ENCODE data around the gene SVIL.

Gene SVIL

DNA sequence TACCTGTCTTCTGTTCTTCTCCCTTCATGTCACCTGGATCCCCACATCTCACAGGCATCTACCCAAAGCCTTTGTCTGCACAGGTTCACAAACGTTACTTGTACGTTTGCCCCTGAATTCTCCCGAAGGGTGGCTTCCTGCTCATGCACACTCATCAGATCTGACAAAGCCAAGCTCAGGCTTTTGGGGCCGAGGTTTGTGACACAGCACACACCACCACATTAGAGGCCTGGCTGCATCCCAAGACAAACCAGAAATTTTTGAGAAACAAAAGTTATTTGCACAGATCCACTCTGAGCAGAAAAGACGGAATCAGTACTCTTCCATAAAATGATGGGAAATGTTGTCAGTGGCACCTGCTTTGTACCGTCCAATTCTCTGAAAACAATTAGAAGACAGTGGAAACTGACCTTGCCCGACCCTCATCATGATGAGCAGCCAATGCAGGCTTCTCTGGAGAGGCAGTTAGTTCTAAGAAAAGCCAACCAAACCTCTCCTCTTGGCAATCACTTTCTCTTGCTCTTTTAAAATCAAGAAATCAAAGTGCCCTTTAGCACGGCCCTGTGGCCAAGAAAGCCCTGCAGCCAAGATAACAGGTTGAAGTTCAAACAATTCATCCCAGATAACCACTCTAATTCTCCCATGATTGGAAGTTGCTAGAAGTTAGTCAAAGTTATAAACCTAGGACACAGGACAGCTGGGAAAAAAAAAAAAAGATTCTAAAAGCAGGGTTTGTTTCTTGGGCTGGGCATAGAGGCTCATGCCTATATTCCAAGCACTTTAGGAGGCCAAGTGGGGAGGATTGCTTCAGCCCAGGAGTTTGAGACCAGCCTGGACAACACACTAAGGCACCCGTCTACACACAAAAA lies 13.6 kb upstream of the SVIL start:
- H3K27ac ChIP-seq, result no peak overlapping the region
- TF ChIP-seq ZFX (IDR thresholded peaks at IDR 0.05), result no peak
- TF ChIP-seq, protein P1, sequence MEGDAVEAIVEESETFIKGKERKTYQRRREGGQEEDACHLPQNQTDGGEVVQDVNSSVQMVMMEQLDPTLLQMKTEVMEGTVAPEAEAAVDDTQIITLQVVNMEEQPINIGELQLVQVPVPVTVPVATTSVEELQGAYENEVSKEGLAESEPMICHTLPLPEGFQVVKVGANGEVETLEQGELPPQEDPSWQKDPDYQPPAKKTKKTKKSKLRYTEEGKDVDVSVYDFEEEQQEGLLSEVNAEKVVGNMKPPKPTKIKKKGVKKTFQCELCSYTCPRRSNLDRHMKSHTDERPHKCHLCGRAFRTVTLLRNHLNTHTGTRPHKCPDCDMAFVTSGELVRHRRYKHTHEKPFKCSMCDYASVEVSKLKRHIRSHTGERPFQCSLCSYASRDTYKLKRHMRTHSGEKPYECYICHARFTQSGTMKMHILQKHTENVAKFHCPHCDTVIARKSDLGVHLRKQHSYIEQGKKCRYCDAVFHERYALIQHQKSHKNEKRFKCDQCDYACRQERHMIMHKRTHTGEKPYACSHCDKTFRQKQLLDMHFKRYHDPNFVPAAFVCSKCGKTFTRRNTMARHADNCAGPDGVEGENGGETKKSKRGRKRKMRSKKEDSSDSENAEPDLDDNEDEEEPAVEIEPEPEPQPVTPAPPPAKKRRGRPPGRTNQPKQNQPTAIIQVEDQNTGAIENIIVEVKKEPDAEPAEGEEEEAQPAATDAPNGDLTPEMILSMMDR (conservative IDR thresholded peaks at IDR 0.05), result no peak

DNA sequence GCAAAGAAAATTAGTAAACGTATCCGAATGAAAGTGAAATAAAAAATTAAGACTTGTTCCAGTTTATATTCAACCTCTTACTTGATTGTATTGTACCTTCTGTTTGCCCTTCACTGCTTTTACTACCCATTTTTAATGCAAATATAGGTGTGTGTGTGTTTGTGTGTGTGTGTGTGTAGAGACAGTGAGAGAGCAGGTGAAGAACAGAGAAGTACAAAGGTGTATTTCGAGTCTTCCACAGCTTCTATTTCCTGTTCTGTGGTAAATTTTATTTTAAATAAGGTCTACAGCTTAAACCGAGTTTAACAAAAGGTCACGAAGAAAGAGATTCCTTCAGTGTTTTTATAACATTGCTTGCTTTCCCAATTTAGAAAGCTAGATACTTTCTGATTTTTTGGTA lies 12.7 kb upstream of the SVIL start:
- TF ChIP-seq, protein P1 (conservative IDR thresholded peaks at IDR 0.05), result no peak
- no peak for TF ChIP-seq ZFX (IDR thresholded peaks at IDR 0.05)
- no peak overlapping the region for H3K27ac ChIP-seq

DNA sequence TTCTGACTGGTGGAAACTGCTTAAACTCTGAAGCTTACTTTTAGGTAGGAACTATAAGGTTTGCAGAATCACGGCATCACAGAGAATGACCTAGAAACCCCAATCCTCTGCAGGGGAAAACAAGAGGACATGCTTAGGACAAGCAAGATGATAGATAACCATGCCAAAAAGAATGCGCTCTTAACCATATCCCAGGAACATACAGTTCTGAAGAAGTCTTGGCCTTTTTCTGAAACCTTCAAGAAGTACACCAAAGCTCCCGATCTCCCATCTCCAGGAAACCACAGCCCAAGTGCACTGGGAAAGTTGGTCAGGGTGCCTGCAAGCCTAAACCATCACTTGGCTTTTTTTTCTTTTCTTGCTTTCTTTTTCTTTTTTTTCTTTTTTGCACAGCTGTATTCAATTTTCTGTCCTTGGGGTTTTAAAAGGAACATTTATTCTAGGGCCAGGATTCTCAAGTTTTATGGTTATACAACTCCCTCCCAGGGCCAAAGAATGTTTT lies 12.2 kb upstream of the SVIL start:
- TF ChIP-seq, protein P1 (conservative IDR thresholded peaks at IDR 0.05), result no peak
- no peak for TF ChIP-seq ZFX (IDR thresholded peaks at IDR 0.05)
- H3K27ac ChIP-seq, result no peak overlapping the region

DNA sequence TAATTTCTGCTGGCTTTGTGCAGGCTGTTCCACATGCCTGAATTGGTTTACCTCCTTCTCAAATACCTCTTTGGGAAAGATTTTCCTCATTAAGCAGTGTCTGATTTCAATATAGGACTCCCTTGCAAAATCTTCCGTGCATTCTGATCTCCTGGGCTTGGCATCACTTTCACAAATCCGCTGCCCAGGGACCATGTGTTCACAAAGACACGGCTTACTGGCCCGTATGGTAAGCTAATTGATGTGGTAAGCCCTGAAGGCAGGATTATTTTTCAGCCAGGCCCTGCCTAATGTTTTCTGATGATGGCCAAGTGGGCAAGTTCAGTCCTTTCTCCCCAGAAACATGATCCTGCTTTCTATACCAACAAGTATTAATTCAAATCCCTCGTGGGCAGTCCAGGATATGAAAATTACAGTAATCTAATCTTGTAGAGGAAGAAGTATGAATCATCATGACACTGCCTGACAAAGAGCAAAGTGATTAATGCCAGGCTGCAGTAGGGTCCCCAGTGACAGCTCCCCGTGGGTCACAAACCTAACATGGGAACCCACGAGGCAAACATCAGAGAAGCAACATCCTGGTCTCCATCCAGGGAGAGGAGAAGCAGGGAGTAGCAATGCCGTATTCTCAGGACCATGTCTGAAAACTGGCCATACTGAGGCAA lies 11.6 kb upstream of the SVIL start:
- no peak overlapping the region for H3K27ac ChIP-seq
- TF ChIP-seq ZFX (IDR thresholded peaks at IDR 0.05), result no peak
- TF ChIP-seq, protein P1 (conservative IDR thresholded peaks at IDR 0.05), result no peak

GRCh38 chr10:29643771-29644501 lies 9.2 kb upstream of the SVIL start:
- TF ChIP-seq, protein P1 (conservative IDR thresholded peaks at IDR 0.05), result no peak
- TF ChIP-seq ZFX (IDR thresholded peaks at IDR 0.05), result no peak
- H3K27ac ChIP-seq, result no peak overlapping the region

DNA sequence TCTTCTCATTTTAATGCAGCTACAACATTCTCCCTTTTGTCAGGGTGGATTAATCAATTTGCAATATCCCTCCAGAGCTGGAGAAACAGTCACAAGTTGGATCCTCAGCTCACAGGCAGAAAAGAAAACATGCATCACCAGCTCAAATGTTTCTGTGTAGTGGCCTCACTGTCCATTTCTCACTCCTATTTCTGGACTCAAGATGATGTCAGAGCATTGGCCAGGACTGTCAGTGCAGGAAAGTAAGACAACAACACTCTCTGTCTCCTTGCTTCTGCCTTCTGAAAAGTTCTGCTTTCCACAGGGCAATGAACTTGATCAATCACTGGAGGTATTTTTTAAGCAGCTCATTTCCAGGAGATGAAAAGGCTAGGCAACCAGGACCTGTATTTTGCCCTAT lies 8.2 kb upstream of the SVIL start:
- no peak overlapping the region for H3K27ac ChIP-seq
- TF ChIP-seq, protein P1 (conservative IDR thresholded peaks at IDR 0.05), result no peak
- no peak for TF ChIP-seq ZFX (IDR thresholded peaks at IDR 0.05)

Measured in C4-2B (cell line).